Camera-type eye (tissue), 1 donor: ENCODE measurements around the gene GRIK4. TPM values are rescaled to one million over a fixed set of nuclear protein-coding genes. Genes with fewer than 3 reads are reported as not detected.

Experiments used
- total RNA-seq: library from RNA; depleted of rRNA; stranded (reverse); fragments of >200 nt; gene quantifications from one replicate; pipeline ENCODE4 v1.2.3, GENCODE V29; 2014

The GRIK4 gene, protein sequence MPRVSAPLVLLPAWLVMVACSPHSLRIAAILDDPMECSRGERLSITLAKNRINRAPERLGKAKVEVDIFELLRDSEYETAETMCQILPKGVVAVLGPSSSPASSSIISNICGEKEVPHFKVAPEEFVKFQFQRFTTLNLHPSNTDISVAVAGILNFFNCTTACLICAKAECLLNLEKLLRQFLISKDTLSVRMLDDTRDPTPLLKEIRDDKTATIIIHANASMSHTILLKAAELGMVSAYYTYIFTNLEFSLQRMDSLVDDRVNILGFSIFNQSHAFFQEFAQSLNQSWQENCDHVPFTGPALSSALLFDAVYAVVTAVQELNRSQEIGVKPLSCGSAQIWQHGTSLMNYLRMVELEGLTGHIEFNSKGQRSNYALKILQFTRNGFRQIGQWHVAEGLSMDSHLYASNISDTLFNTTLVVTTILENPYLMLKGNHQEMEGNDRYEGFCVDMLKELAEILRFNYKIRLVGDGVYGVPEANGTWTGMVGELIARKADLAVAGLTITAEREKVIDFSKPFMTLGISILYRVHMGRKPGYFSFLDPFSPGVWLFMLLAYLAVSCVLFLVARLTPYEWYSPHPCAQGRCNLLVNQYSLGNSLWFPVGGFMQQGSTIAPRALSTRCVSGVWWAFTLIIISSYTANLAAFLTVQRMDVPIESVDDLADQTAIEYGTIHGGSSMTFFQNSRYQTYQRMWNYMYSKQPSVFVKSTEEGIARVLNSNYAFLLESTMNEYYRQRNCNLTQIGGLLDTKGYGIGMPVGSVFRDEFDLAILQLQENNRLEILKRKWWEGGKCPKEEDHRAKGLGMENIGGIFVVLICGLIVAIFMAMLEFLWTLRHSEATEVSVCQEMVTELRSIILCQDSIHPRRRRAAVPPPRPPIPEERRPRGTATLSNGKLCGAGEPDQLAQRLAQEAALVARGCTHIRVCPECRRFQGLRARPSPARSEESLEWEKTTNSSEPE
- 1.4 TPM for total RNA-seq

DNA sequence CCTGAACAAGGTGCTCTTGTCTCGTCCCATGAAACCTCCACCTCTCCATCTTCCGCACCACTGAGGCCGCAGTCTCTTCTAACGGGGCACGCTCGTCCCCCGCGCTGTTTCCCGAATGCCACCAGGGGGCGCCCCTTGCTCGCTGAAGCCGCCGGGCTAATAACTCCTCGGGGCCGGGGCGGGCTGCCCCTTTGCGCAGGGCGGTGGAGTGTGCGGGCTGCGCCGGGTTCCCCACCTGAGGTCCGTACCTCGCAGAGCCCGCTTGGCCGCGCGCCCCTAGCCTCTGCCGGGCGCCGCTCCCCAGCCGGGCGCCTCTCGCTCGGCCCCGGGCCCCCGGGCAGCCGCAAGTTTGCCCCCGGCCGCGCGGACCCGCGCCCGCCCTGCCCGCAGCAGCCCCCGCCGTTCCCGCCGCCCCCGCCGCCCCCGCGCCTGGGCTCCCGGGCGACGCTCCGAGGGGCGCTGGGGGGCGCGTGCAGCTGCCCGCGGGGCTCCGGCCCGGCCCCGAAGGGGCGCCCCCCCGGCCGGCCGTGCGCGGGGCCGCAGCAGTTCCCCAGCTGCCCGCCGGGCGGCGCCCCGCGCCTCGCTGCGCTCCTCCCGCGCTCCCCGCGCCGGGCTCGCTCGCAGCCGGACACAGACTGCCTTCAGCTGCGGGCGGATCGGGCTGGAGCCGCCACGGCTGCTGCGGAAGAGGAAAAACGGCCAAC lies at the start of gene GRIK4:
TSS of gene GRIK4 (plus strand) at position 633 of the 704 bp plus-strand sequence. CDS start 148,571 bp downstream, outside the sequence.

DNA sequence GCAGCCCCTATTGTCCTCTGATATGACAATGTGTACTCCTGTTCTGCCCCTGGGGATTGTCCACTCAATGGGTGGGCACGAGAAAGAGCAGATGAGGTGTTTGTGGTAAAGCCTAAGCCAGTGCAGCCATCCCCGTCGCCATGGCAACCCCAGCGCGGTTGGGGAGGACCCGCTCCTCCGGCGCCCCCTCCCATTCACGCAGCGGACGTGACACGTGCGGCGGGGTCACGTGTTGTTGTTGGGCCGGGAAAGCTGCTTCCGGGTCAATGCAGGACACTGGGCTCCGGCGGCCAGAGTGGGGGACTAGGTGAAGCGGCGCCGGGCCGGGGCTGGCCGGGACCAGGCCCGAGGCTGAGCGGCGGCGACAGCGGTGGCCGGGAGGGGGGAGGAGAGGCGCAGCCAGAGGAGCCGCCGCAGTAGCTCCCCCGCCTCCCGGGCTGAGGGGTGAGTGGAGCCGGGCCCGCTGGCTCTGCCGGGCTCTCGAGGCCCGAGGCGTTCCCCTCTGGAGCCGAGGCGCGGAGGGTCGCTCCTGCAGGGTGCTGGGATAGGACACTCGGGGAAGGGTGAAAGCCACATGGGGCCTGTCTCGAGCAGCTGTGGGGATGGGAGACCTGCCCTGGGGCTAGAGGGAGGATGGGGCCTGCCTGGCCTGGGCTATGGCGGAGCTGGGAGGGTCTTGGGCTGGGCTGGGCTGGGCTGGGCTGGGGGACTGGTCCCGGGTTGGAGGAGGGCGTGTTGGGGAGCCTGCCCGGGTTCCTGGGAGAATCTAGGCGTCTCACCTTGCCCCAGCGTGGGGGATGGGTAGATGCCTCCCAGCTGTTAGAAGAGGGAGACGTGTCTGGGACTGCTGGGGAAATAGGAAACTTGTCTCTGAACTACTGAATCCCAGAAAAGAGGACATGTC lies 512.6 kb downstream of the GRIK4 start, which contains the start of gene TBCEL:
TSS of gene TBCEL (plus strand) at position 255 of the 904 bp plus-strand sequence. CDS start 21,589 bp downstream, outside the sequence.

Other genes starting within 250 kb of the GRIK4 start
- 26.3 TPM for gene TLCD5, start 186.4 kb upstream of the GRIK4 start, total RNA-seq
- 241 TPM for gene ARHGEF12, start 175.3 kb upstream of the GRIK4 start, total RNA-seq